OCI-LY3 (cell line): ENCODE measurements around the gene PCK2.

Experiments used
- H2AFZ ChIP-seq: fragments of 200-600, 300-600 bp; shearing (Covaris generic); 2 replicates; pipeline ENCODE4 v1.6.0; 2014; ENCODE audit warnings: antibody characterized with exemption, low read depth, low read length
- H3K27ac ChIP-seq: fragments of 200-600, 300-600 bp; sonication (generic); 2 replicates; pipeline ENCODE4 v1.5.1; 2014; ENCODE audit warnings: mild to moderate bottlenecking, low read length, moderate library complexity, mixed read lengths
- H3K27me3 ChIP-seq: fragments of 200-600, 300-600 bp; sonication (generic); 2 replicates; pipeline ENCODE4 v1.6.1; 2014; ENCODE audit warnings: low read depth, low read length, mixed read lengths
- H3K36me3 ChIP-seq: fragments of 200-600, 300-600 bp; sonication (generic); replicated peaks from 2 replicates; pipeline ENCODE3; 2014; ENCODE audit warnings: low read depth, low read length, mixed read lengths
- H3K4me1 ChIP-seq: fragments of 300-600, 200-600 bp; sonication (generic); 2 replicates; pipeline ENCODE4 v1.6.1; 2014; ENCODE audit warnings: low read length, mixed read lengths
- H3K4me2 ChIP-seq: fragments of 200-600, 300-600 bp; sonication (generic); 2 replicates; pipeline ENCODE4 v1.6.1; 2014; ENCODE audit warnings: low read length, mixed read lengths
- H3K4me3 ChIP-seq: fragments of 300-600, 200-600 bp; sonication (generic); 2 replicates; pipeline ENCODE4 v1.5.1; 2014; ENCODE audit warnings: antibody characterized with exemption, mild to moderate bottlenecking, low read length, moderate library complexity
- H3K79me2 ChIP-seq: fragments of 300-600, 200-600 bp; shearing (Covaris generic); 2 replicates; pipeline ENCODE4 v1.6.1; 2014; ENCODE audit warnings: mild to moderate bottlenecking, low read length, mixed read lengths
- H3K9ac ChIP-seq: fragments of 300-600, 200-600 bp; shearing (Covaris generic); 2 replicates; pipeline ENCODE4 v1.6.0; 2014; ENCODE audit warnings: mild to moderate bottlenecking, low read length, moderate library complexity
- H3K9me3 ChIP-seq: fragments of 200-600, 300-600 bp; shearing (Covaris generic); 2 replicates; pipeline ENCODE4 v1.6.1; 2014; ENCODE audit warnings: low read length, mixed read lengths; ENCODE audit not compliant: insufficient read depth
- H4K20me1 ChIP-seq: fragments of 200-600, 300-600 bp; sonication (generic); 2 replicates; pipeline ENCODE4 v1.6.1; 2016; ENCODE audit warnings: low read length, mixed read lengths; ENCODE audit not compliant: insufficient read depth
- EZH2phosphoT487 ChIP-seq: fragments of 200-600 bp; shearing (Covaris generic); IDR thresholded peaks from 2 replicates; pipeline ENCODE4 v1.6.1; 2018; ENCODE audit warnings: antibody characterized with exemption, mixed run types, low read depth
- TF ChIP-seq, protein P1 (sequence below): fragments of 200-600, 300-600 bp; sonication (generic); IDR thresholded peaks from 2 replicates; pipeline ENCODE4 v1.5.1; 2014; ENCODE audit warnings: antibody characterized with exemption, low read length, low read depth

The PCK2 gene

DNA sequence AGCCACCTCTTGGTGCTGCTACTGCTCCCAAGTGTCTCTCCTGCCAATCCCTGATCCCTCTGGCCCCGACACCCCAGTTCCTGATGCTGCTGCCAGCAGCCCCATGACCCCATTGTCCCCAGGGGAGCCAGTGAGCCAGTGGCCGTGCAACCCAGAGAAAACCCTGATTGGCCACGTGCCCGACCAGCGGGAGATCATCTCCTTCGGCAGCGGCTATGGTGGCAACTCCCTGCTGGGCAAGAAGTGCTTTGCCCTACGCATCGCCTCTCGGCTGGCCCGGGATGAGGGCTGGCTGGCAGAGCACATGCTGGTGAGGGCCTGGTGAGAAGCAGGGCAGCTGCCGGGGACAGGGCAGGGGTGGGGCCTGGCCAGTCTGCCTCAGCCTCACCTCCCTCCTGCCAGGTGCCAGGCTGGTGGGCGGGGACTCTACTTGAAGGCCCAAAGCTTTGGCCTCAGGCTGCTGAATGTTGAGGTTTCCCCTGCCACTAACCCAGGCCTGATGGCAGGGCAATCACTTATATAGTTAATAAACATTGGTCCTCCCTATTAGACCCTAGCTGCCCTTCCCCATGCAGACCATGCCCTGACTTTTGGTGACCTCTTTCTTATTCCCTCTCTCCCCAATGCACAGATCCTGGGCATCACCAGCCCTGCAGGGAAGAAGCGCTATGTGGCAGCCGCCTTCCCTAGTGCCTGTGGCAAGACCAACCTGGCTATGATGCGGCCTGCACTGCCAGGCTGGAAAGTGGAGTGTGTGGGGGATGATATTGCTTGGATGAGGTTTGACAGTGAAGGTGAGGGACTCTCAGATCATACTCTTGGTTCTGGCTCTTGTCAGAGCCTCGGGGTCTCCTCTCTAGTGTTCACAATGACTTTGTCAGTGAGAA lies 5.1 kb downstream of the PCK2 start:
- Histone ChIP-seq H3K27ac (no peak overlapping the region), H4K20me1 (no peaks in the 10 kb centered on the region), H3K79me2 (peaks cover 17% of the 10 kb centered on the region), H3K9ac (no peak overlapping the region), H3K4me2 (no peak overlapping the region), H3K36me3 (peaks cover 58% of the 10 kb centered on the region), H2AFZ (no peak overlapping the region), H3K4me3 (no peak overlapping the region), H3K9me3 (no peaks in the 10 kb centered on the region), H3K27me3 (no peaks in the 10 kb centered on the region), H3K4me1 (peaks cover 8% of the 10 kb centered on the region)
- no peak for TF ChIP-seq EZH2phosphoT487
- TF ChIP-seq, protein P1, sequence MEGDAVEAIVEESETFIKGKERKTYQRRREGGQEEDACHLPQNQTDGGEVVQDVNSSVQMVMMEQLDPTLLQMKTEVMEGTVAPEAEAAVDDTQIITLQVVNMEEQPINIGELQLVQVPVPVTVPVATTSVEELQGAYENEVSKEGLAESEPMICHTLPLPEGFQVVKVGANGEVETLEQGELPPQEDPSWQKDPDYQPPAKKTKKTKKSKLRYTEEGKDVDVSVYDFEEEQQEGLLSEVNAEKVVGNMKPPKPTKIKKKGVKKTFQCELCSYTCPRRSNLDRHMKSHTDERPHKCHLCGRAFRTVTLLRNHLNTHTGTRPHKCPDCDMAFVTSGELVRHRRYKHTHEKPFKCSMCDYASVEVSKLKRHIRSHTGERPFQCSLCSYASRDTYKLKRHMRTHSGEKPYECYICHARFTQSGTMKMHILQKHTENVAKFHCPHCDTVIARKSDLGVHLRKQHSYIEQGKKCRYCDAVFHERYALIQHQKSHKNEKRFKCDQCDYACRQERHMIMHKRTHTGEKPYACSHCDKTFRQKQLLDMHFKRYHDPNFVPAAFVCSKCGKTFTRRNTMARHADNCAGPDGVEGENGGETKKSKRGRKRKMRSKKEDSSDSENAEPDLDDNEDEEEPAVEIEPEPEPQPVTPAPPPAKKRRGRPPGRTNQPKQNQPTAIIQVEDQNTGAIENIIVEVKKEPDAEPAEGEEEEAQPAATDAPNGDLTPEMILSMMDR: no peak

DNA sequence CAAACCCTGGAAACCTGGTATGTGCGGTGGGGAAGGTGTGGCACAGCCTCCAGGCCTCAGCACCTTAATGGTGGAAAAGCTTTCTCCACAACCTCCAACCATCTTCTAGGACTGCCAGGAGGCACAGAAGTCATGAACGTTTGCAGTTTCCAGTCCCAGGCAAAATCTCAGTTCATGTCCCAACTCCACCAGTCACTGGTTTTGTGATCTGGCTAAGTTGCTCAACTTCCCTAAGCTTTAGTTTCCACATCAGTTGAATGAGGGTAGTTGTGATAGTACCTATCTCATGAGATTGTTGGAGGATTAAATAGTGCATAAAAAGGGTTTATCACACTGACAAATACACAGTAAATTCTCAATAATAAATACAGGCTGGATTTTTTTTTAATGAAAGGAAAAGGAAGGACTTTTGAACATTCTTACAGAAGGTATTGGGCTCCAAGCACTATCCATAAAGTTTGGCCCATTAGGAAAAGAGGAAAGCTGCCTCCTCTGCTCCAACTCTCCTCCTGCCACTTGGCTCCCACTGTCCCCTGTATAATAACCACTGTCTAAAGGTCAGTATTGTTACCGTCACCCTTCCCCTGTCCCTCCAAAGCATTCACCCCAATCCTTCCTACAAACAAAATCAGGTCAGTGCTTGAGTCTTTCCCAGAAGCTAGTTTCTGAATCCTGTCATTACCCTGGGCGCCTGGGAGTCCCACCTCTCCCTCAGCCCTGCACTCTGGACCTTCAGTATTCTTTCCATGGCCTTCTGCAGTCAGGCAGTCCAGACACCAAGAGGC lies 6.3 kb downstream of the PCK2 start:
- no peak overlapping the region for H3K4me3 ChIP-seq
- H3K27ac ChIP-seq: no peak overlapping the region
- H2AFZ ChIP-seq: no peak overlapping the region
- H4K20me1 ChIP-seq: no peaks in the 10 kb centered on the region
- H3K79me2 ChIP-seq: peaks cover 5% of the 10 kb centered on the region
- no peak overlapping the region for H3K4me2 ChIP-seq
- no peak overlapping the region for H3K9ac ChIP-seq
- H3K9me3 ChIP-seq: no peaks in the 10 kb centered on the region
- TF ChIP-seq, protein P1: no peak
- TF ChIP-seq EZH2phosphoT487: no peak
- H3K27me3 ChIP-seq: no peaks in the 10 kb centered on the region
- H3K4me1 ChIP-seq: peaks cover 5% of the 10 kb centered on the region
- H3K36me3 ChIP-seq: peaks cover 62% of the 10 kb centered on the region

DNA sequence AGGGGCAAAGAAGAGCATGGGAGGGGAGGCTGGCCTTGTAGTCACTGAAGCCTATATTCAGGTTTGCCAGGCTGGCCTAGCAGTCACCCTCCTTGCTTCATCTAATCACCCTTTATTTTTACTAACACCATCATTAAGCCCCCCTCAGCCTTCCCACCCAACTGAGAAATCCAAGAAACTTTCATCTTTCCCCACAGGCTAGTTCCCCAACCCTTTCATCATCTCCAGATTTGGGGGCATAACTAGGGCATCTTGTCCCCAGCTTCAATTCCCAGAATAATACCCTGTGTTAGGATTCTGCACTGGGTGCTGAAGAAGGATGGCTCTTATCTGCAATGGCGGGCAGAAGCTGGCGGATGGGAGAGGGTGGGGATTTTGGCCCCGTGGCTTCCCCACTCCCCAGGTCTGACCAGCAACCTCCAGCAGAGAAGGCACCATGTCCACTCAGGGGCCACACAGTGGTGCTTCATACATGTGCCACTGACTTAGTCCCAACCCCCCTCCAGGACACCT lies 6.9 kb downstream of the PCK2 start:
- Histone ChIP-seq H3K9me3 (no peaks in the 10 kb centered on the region), H4K20me1 (no peaks in the 10 kb centered on the region), H3K79me2 (no peaks in the 10 kb centered on the region), H3K27ac (no peak overlapping the region), H3K27me3 (no peaks in the 10 kb centered on the region), H3K9ac (no peak overlapping the region), H2AFZ (no peak overlapping the region), H3K4me1 (no peaks in the 10 kb centered on the region), H3K4me3 (no peak overlapping the region), H3K4me2 (no peak overlapping the region), H3K36me3 (peaks cover 62% of the 10 kb centered on the region)
- TF ChIP-seq, protein P1: no peak
- TF ChIP-seq EZH2phosphoT487: no peak
